BLaER1 (cell line): ENCODE data around the gene RIC3.
"Not testable (repeated sequence)": the region's sequence is repeated elsewhere in the genome, so short reads cannot be mapped to it uniquely, and the experiment has no call there.

Source experiments
- H3K27ac ChIP-seq: shearing (Covaris generic); formaldehyde crosslinking; 2 replicates; pipeline ENCODE4 v1.8.1; 2022
- H3K27me3 ChIP-seq: shearing (Covaris generic); formaldehyde crosslinking; 2 replicates; pipeline ENCODE4 v1.8.1; 2022
- H3K36me3 ChIP-seq: shearing (Covaris generic); formaldehyde crosslinking; 2 replicates; pipeline ENCODE4 v1.8.1; 2022
- H3K4me1 ChIP-seq: shearing (Covaris generic); formaldehyde crosslinking; 2 replicates; pipeline ENCODE4 v1.8.1; 2022
- H3K4me2 ChIP-seq: shearing (Covaris generic); formaldehyde crosslinking; 2 replicates; pipeline ENCODE4 v1.8.1; 2022
- H3K4me3 ChIP-seq: shearing (Covaris generic); formaldehyde crosslinking; 2 replicates; pipeline ENCODE4 v1.8.1; 2022
- H3K9ac ChIP-seq: shearing (Covaris generic); formaldehyde crosslinking; 2 replicates; pipeline ENCODE4 v1.8.1; 2022
- H3K9me3 ChIP-seq: shearing (Covaris generic); formaldehyde crosslinking; 2 replicates; pipeline ENCODE4 v1.8.1; 2022
- H4K20me1 ChIP-seq: shearing (Covaris generic); formaldehyde crosslinking; 2 replicates; pipeline ENCODE4 v1.8.1; 2022
- Cebpa-rat ChIP-seq: shearing (Covaris generic); IDR thresholded peaks from 2 replicates; pipeline ENCODE4 v1.8.1; 2022

RIC3 gene

GRCh38 chr11:8192016-8192895 lies 23.4 kb upstream of the RIC3 start:
- no peaks in the 10 kb centered on the region for H3K27me3 ChIP-seq
- H3K9ac ChIP-seq, result no peak overlapping the region
- no peaks in the 10 kb centered on the region for H3K36me3 ChIP-seq
- TF ChIP-seq Cebpa-rat, result no peak
- H3K4me2 ChIP-seq, result no peak overlapping the region
- no peak overlapping the region for H3K27ac ChIP-seq
- no peak overlapping the region for H3K4me3 ChIP-seq
- H4K20me1 ChIP-seq, result no peaks in the 10 kb centered on the region
- H3K9me3 ChIP-seq, result no peaks in the 10 kb centered on the region
- no peaks in the 10 kb centered on the region; the same call in 1 of the 2 replicates for H3K4me1 ChIP-seq

GRCh38 chr11:8190431-8190830 lies 21.6 kb upstream of the RIC3 start:
- no peak overlapping the region for H3K4me3 ChIP-seq
- H3K36me3 ChIP-seq, result no peaks in the 10 kb centered on the region
- no peak overlapping the region for H3K4me2 ChIP-seq
- no peak for TF ChIP-seq Cebpa-rat
- H3K27me3 ChIP-seq, result no peaks in the 10 kb centered on the region
- no peaks in the 10 kb centered on the region for H3K9me3 ChIP-seq
- no peak overlapping the region for H3K9ac ChIP-seq
- no peaks in the 10 kb centered on the region for H3K4me1 ChIP-seq
- H4K20me1 ChIP-seq, result no peaks in the 10 kb centered on the region
- H3K27ac ChIP-seq, result no peak overlapping the region

GRCh38 chr11:8186429-8186828 lies 17.6 kb upstream of the RIC3 start:
- H4K20me1 ChIP-seq, result no peaks in the 10 kb centered on the region
- H3K4me2 ChIP-seq, result no peak overlapping the region
- H3K27me3 ChIP-seq, result no peaks in the 10 kb centered on the region
- H3K9ac ChIP-seq, result no peak overlapping the region
- no peak overlapping the region for H3K27ac ChIP-seq
- no peak for TF ChIP-seq Cebpa-rat
- H3K4me1 ChIP-seq, result no peaks in the 10 kb centered on the region
- H3K36me3 ChIP-seq, result no peaks in the 10 kb centered on the region
- no peak overlapping the region for H3K4me3 ChIP-seq
- no peaks in the 10 kb centered on the region; the same call in 1 of the 2 replicates for H3K9me3 ChIP-seq

DNA sequence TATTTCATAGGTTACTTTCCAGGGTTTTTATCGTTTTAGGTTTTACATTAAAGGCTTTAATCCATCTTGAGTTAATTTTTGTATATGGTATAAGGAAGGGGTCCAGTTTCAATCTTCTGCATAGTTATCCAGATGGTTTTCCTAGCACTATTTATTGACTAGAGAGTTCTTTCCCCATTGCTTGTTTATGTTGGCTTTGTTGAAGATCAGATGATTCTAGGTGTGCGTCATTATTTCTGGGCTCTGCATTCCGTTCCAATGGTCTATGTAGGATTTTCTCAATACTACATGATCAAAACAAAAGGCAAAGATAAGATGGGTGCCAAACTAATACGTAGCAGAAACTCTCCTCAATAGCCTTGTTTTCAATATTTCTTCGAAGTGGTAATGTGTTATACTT lies 14.3 kb upstream of the RIC3 start:
- Histone ChIP-seq H3K9me3 (no peaks in the 10 kb centered on the region; the same call in 1 of the 2 replicates), H3K27ac (no peak overlapping the region), H3K4me3 (no peak overlapping the region), H3K4me2 (no peak overlapping the region), H3K36me3 (no peaks in the 10 kb centered on the region), H4K20me1 (no peaks in the 10 kb centered on the region), H3K9ac (no peak overlapping the region), H3K4me1 (no peaks in the 10 kb centered on the region), H3K27me3 (no peaks in the 10 kb centered on the region)
- no peak for TF ChIP-seq Cebpa-rat

- H3K27ac ChIP-seq, result no peak overlapping the region
- H3K4me3 ChIP-seq, result no peak overlapping the region
- H3K4me2 ChIP-seq, result no peak overlapping the region
- H3K27me3 ChIP-seq, result no peaks in the 10 kb centered on the region
- no peaks in the 10 kb centered on the region for H3K4me1 ChIP-seq
- no peaks in the 10 kb centered on the region for H4K20me1 ChIP-seq
- no peaks in the 10 kb centered on the region; the same call in 1 of the 2 replicates for H3K9me3 ChIP-seq
- no peak for TF ChIP-seq Cebpa-rat
- H3K36me3 ChIP-seq, result no peaks in the 10 kb centered on the region
- no peak overlapping the region for H3K9ac ChIP-seq
Observed at GRCh38 chr11:8180469-8180868, 11.6 kb upstream of the RIC3 start.

DNA sequence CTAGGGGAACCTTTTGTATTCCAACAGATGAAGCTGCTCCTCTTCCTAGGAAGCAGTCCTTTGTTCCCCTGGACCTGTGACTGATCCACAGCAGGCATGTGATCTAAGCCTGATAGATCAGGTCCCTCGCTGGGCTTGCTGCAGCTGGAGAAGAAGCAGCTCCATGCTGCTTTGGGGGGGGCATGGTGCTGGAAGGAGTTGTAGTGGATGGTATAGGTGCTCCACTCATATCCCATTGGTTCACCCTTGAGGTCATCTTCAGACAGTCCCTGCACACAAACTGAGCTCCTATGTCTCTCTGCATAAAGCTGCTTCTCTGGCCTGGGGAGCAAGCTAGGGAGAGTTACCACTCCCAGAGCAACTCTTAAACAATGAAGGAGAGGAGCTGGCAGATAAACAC lies 9.5 kb upstream of the RIC3 start:
- no peaks in the 10 kb centered on the region for H3K36me3 ChIP-seq
- H3K4me2 ChIP-seq, result no peak overlapping the region
- H3K9me3 ChIP-seq, result no peaks in the 10 kb centered on the region
- no peak overlapping the region for H3K27ac ChIP-seq
- H3K9ac ChIP-seq, result no peak overlapping the region
- no peaks in the 10 kb centered on the region for H3K27me3 ChIP-seq
- H3K4me3 ChIP-seq, result no peak overlapping the region
- TF ChIP-seq Cebpa-rat, result no peak
- no peaks in the 10 kb centered on the region for H3K4me1 ChIP-seq
- H4K20me1 ChIP-seq, result no peaks in the 10 kb centered on the region

DNA sequence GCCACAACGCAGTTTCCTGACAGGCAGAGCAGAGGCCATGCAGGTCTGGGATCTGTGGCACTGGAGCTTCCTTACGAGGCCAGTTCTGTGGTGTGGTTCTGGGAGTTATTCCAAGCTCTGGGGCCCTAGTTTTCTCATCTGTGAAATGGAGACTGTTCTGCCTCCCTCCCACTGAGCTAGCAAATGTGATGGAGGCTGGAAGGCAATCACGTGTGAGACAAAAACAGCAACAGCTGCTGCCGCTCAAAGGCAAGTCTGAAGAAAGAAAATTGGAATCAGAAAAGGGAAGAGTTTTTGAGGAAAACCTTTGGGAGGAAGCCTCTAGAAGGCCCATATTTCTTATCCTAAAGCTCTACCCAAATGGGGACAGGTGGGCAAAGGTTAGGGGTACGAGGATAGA lies 8.3 kb upstream of the RIC3 start:
- Histone ChIP-seq H3K9ac (no peak overlapping the region), H4K20me1 (no peaks in the 10 kb centered on the region), H3K4me1 (no peaks in the 10 kb centered on the region), H3K4me3 (no peak overlapping the region), H3K27ac (no peak overlapping the region), H3K27me3 (no peaks in the 10 kb centered on the region), H3K4me2 (no peak overlapping the region), H3K36me3 (no peaks in the 10 kb centered on the region), H3K9me3 (no peaks in the 10 kb centered on the region)
- no peak for TF ChIP-seq Cebpa-rat

GRCh38 chr11:8167796-8168195 lies 1.0 kb downstream of the RIC3 start:
- H3K4me1 ChIP-seq, result no peaks in the 10 kb centered on the region
- H4K20me1 ChIP-seq, result no peaks in the 10 kb centered on the region
- H3K36me3 ChIP-seq, result no peaks in the 10 kb centered on the region
- no peak overlapping the region for H3K9ac ChIP-seq
- no peak overlapping the region for H3K27ac ChIP-seq
- H3K4me2 ChIP-seq, result no peak overlapping the region
- no peaks in the 10 kb centered on the region for H3K27me3 ChIP-seq
- TF ChIP-seq Cebpa-rat, result no peak
- H3K4me3 ChIP-seq, result no peak overlapping the region
- no peaks in the 10 kb centered on the region for H3K9me3 ChIP-seq

DNA sequence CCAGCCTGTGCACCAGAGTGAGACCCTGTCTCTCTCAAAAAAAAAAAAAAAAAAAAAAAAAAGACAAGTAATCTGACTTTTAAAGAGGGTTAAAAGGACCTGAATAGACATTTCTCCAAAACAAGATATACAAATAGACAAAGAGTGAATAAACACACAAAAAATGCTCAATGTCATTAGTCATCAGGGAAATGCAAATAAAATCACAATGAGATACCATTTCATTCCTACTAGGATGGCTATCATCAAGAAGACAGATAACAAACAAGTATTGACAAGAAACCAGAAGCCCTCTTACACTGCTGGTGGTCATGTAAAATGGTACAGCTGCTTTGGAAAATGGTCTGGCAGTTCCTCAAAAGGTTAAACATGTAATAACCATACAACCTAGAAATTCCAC lies 4.1 kb downstream of the RIC3 start:
- Histone ChIP-seq H3K9me3 (no peaks in the 10 kb centered on the region), H3K4me3 (no peak overlapping the region), H4K20me1 (no peaks in the 10 kb centered on the region), H3K36me3 (no peaks in the 10 kb centered on the region), H3K9ac (no peak overlapping the region), H3K4me2 (no peak overlapping the region), H3K27me3 (no peaks in the 10 kb centered on the region), H3K27ac (no peak overlapping the region), H3K4me1 (no peaks in the 10 kb centered on the region)
- no peak for TF ChIP-seq Cebpa-rat

- not testable (repeated sequence) for H3K9ac ChIP-seq, H3K27ac ChIP-seq, H3K4me3 ChIP-seq, H3K4me1 ChIP-seq, H3K9me3 ChIP-seq, H4K20me1 ChIP-seq, H3K36me3 ChIP-seq, H3K4me2 ChIP-seq, H3K27me3 ChIP-seq
Observed at GRCh38 chr11:8161627-8162304, 7.1 kb downstream of the RIC3 start.
